ENCODE results near the gene PKP4.

DNA sequence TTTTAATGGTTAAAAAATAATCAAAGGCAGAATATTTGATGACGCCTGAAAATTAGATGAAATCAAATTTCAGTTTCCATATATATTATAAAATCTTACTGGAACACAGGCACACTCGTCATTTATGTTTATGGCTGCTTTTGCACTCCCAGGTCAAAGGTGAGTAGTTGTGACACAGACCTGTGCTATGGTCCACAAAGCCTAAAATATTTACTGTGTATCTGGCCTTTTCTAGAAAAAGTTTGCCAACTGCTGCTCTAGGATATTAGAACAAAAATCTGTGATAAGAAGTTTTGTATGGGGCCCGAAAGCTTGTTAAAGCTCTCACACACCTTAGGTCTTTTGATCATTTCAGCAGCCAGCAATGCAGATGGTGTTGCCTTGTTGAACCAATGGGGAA lies 104.3 kb downstream of the PKP4 start:
- TF ChIP-seq EZH2 (IDR thresholded peaks at IDR 0.05; ENCODE audit: borderline replicate concordance, insufficient read depth, low read depth, low read length, poor library complexity, severe bottlenecking) (no peak), CTCF (IDR thresholded peaks at IDR 0.05) (no peak)
